Loucy (cell line): ENCODE data around the gene KRTAP1-4.

ENCODE experiments used
- H2AFZ ChIP-seq: fragments of 200-600 bp; sonication (generic); 2 replicates; pipeline ENCODE4 v1.6.0; 2016; ENCODE audit warnings: antibody characterized with exemption, mild to moderate bottlenecking, low read length, moderate library complexity
- H3F3A ChIP-seq: fragments of 200-600 bp; 2 replicates; pipeline ENCODE4 v1.6.0; 2016; ENCODE audit warnings: antibody characterized with exemption, low read depth, mild to moderate bottlenecking
- H3K27me3 ChIP-seq: fragments of 200-600 bp; sonication (generic); 2 replicates; pipeline ENCODE4 v1.6.1; 2014; ENCODE audit warnings: low read length, mild to moderate bottlenecking; ENCODE audit not compliant: insufficient read depth, poor library complexity, severe bottlenecking
- H3K36me3 ChIP-seq: fragments of 200-600 bp; sonication (generic); 2 replicates; pipeline ENCODE4 v1.6.1; 2016; ENCODE audit warnings: low read length; ENCODE audit not compliant: insufficient read depth
- H3K4me1 ChIP-seq: fragments of 200-600 bp; sonication (generic); 2 replicates; pipeline ENCODE4 v1.5.1; 2014; ENCODE audit warnings: low read length, mild to moderate bottlenecking; ENCODE audit not compliant: insufficient read depth, poor library complexity, severe bottlenecking
- H3K4me2 ChIP-seq: fragments of 200-600 bp; sonication (generic); 2 replicates; pipeline ENCODE4 v1.6.0; 2014; ENCODE audit warnings: antibody characterized with exemption, low read length, low read depth, mild to moderate bottlenecking; ENCODE audit not compliant: poor library complexity, severe bottlenecking
- H3K4me3 ChIP-seq: fragments of 200-600 bp; sonication (generic); 2 replicates; pipeline ENCODE4 v1.5.1; 2014; ENCODE audit warnings: low read length, mild to moderate bottlenecking, mixed read lengths; ENCODE audit not compliant: poor library complexity, severe bottlenecking
- H3K79me2 ChIP-seq: fragments of 200-600 bp; sonication (generic); 2 replicates; pipeline ENCODE4 v1.6.1; 2014; ENCODE audit warnings: low read length; ENCODE audit not compliant: insufficient read depth
- H3K9ac ChIP-seq: fragments of 200-600 bp; sonication (generic); 2 replicates; pipeline ENCODE4 v1.6.0; 2014; ENCODE audit warnings: mild to moderate bottlenecking, low read depth, low read length, moderate library complexity; ENCODE audit not compliant: poor library complexity, severe bottlenecking
- H3K9me2 ChIP-seq: fragments of 200-600 bp; sonication (generic); replicated peaks from 2 replicates; pipeline ENCODE4 v1.6.1; 2016; ENCODE audit warnings: low read depth, low read length, mixed read lengths
- H3K9me3 ChIP-seq: fragments of 200-600 bp; sonication (generic); 2 replicates; pipeline ENCODE4 v1.6.1; 2014; ENCODE audit warnings: mild to moderate bottlenecking, antibody characterized with exemption, low read length, low read depth; ENCODE audit not compliant: insufficient read depth
- H4K20me1 ChIP-seq: fragments of 200-600 bp; sonication (generic); 2 replicates; pipeline ENCODE4 v1.6.0; 2014; ENCODE audit warnings: antibody characterized with exemption, low read length, mild to moderate bottlenecking; ENCODE audit not compliant: insufficient read depth, poor library complexity, severe bottlenecking
- CTCF ChIP-seq: fragments of 200-600 bp; sonication (generic); conservative IDR thresholded peaks from 2 replicates; pipeline ENCODE4 v1.5.1; 2014; ENCODE audit warnings: mild to moderate bottlenecking, antibody characterized with exemption, low read length
- EZH2phosphoT487 ChIP-seq: fragments of 200-600 bp; IDR thresholded peaks from 2 replicates; pipeline ENCODE4 v1.6.1; 2018; ENCODE audit warnings: antibody characterized with exemption, mild to moderate bottlenecking, moderate library complexity, borderline replicate concordance

The KRTAP1-4 gene

DNA sequence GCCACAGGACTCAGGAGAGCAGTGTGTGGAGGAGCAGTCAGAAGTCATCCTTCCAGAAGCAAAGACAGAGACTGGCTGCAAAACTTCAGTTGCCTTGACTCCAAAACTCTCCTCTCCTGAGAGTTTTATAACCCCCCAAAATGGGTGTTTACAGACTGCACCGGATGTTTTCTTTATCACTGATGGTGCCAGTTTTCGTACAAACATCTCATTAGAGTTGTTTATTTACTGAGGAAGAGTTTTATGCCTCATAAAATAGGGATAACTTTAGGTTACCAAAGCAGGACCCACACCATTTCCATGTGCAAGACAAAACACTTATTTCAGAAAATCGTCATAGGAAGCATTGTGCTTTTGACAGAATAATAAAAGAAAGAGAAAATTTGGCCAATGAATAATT lies 45.8 kb downstream of the KRTAP1-4 start, which contains the start of gene KRT40:
Gene KRT40, minus strand, starts transcription at position 101 of the 400 bp plus-strand sequence. Its CDS starts 53 bp downstream, at position 48.
- Histone ChIP-seq H3K9me2 (no peaks in the 10 kb centered on the region), H3F3A (no peaks in the 10 kb centered on the region), H3K4me2 (no peak within 1 kb of the TSS), H3K36me3 (no peaks in the 10 kb centered on the region), H3K4me3 (no peak within 1 kb of the TSS), H2AFZ (no peak within 1 kb of the TSS), H3K79me2 (no peaks in the 10 kb centered on the region), H3K27me3 (peaks cover 12% of the 10 kb centered on the region), H3K4me1 (no peaks in the 10 kb centered on the region), H3K9me3 (no peaks in the 10 kb centered on the region), H3K9ac (no peak within 1 kb of the TSS), H4K20me1 (no peaks in the 10 kb centered on the region)
- TF ChIP-seq CTCF, result no peak
- TF ChIP-seq EZH2phosphoT487, result no peak

- H3K4me1 ChIP-seq, result no peaks in the 10 kb centered on the region
- no peaks in the 10 kb centered on the region for H3K36me3 ChIP-seq
- H3K79me2 ChIP-seq, result no peaks in the 10 kb centered on the region
- H3K27me3 ChIP-seq, result peaks cover 19% of the 10 kb centered on the region
- H3K4me3 ChIP-seq, result no peak overlapping the region
- no peak overlapping the region for H3K9ac ChIP-seq
- no peaks in the 10 kb centered on the region for H3F3A ChIP-seq
- no peaks in the 10 kb centered on the region for H3K9me2 ChIP-seq
- no peaks in the 10 kb centered on the region for H4K20me1 ChIP-seq
- TF ChIP-seq EZH2phosphoT487, result no peak
- TF ChIP-seq CTCF, result no peak
- H3K4me2 ChIP-seq, result no peak overlapping the region
- H2AFZ ChIP-seq, result no peak overlapping the region
- no peaks in the 10 kb centered on the region for H3K9me3 ChIP-seq
Observed at GRCh38 chr17:40981115-40981514, 48.9 kb downstream of the KRTAP1-4 start.

- Histone ChIP-seq H3K4me2 (no peak overlapping the region), H3K27me3 (peaks cover 19% of the 10 kb centered on the region)
Observed at GRCh38 chr17:40980596-40980995, 49.4 kb downstream of the KRTAP1-4 start.

More at GRCh38 chr17:40980596-40980995, 49.4 kb downstream of the KRTAP1-4 start:
- H3K9me2 ChIP-seq, result no peaks in the 10 kb centered on the region
- TF ChIP-seq EZH2phosphoT487 (no peak), CTCF (no peak)
- no peaks in the 10 kb centered on the region for H4K20me1 ChIP-seq
- no peaks in the 10 kb centered on the region for H3K4me1 ChIP-seq
- no peak overlapping the region for H3K4me3 ChIP-seq
- no peaks in the 10 kb centered on the region for H3K36me3 ChIP-seq
- H3K9me3 ChIP-seq, result no peaks in the 10 kb centered on the region
- no peaks in the 10 kb centered on the region for H3K79me2 ChIP-seq
- H3K9ac ChIP-seq, result no peak overlapping the region
- no peaks in the 10 kb centered on the region for H3F3A ChIP-seq
- H2AFZ ChIP-seq, result no peak overlapping the region
